Neural cell (in vitro differentiated cells): Measurements from ENCODE around the gene SHC1. TPM values are rescaled to one million over a fixed set of nuclear protein-coding genes. Genes with fewer than 3 reads are reported as not detected.

Experiments used
- H2AFZ ChIP-seq: fragments of 200-600, 300-800 bp; sonication (generic), shearing (Covaris generic); 2 replicates; pipeline ENCODE4 v1.6.0; 2014; ENCODE audit warnings: low read depth, mild to moderate bottlenecking, antibody characterized with exemption, low read length, moderate library complexity
- H3F3A ChIP-seq: fragments of 200-600 bp; shearing (Covaris generic); 2 replicates; pipeline ENCODE4 v1.6.1; 2016; ENCODE audit warnings: mild to moderate bottlenecking, moderate library complexity, mixed read lengths, antibody characterized with exemption, low read length; ENCODE audit not compliant: insufficient read depth, poor library complexity, severe bottlenecking
- H3K27ac ChIP-seq: fragments of 200-600, 300-800 bp; sonication (generic), shearing (Covaris generic); 2 replicates; pipeline ENCODE4 v1.5.1; 2014; ENCODE audit warnings: mild to moderate bottlenecking, low read length, moderate library complexity
- H3K27me3 ChIP-seq: fragments of 300-800, 200-600 bp; sonication (generic), shearing (Covaris generic); 2 replicates; pipeline ENCODE4 v1.6.0; 2014; ENCODE audit warnings: mild to moderate bottlenecking, low read depth, low read length, moderate library complexity; ENCODE audit not compliant: insufficient read depth
- H3K36me3 ChIP-seq: fragments of 300-800, 200-600 bp; sonication (generic), shearing (Covaris generic); 2 replicates; pipeline ENCODE4 v1.5.1; 2014; ENCODE audit warnings: mild to moderate bottlenecking, antibody characterized with exemption, low read length, moderate library complexity; ENCODE audit not compliant: insufficient read depth
- H3K4me2 ChIP-seq: fragments of 300-800, 200-600 bp; sonication (generic), shearing (Covaris generic); 2 replicates; pipeline ENCODE4 v1.6.0; 2014; ENCODE audit warnings: mild to moderate bottlenecking, low read length
- H3K4me3 ChIP-seq: fragments of 300-800, 200-600 bp; sonication (generic), shearing (Covaris generic); 2 replicates; pipeline ENCODE4 v1.5.1; 2014; ENCODE audit warnings: mild to moderate bottlenecking, low read length, moderate library complexity
- H3K79me2 ChIP-seq: fragments of 200-600 bp; shearing (Covaris generic); replicated peaks from 2 replicates; pipeline ENCODE4 v1.6.0; 2014; ENCODE audit warnings: mild to moderate bottlenecking, low read length, moderate library complexity; ENCODE audit not compliant: insufficient read depth
- H3K9ac ChIP-seq: fragments of 300-800, 200-600 bp; sonication (generic), shearing (Covaris generic); 2 replicates; pipeline ENCODE4 v1.6.1; 2016; ENCODE audit warnings: mild to moderate bottlenecking, low read length, mixed read lengths
- H3K9me2 ChIP-seq: fragments of 200-600 bp; shearing (Covaris generic); 2 replicates; pipeline ENCODE4 v1.6.1; 2016; ENCODE audit warnings: mild to moderate bottlenecking, low read length, mixed read lengths; ENCODE audit not compliant: insufficient read depth
- H3K9me3 ChIP-seq: fragments of 200-600, 300-800 bp; sonication (generic), shearing (Covaris generic); 2 replicates; pipeline ENCODE4 v1.6.1; 2016; ENCODE audit warnings: mild to moderate bottlenecking, mixed run types, low read length, moderate library complexity, mixed read lengths
- H4K20me1 ChIP-seq: fragments of 200-600 bp; shearing (Covaris generic); 2 replicates; pipeline ENCODE4 v1.6.1; 2016; ENCODE audit warnings: mild to moderate bottlenecking, mixed run types; ENCODE audit not compliant: insufficient read depth
- EP300 ChIP-seq: fragments of 450-650 bp; conservative IDR thresholded peaks from 2 replicates; pipeline ENCODE4 v1.6.1; 2014; ENCODE audit warnings: antibody characterized with exemption, mild to moderate bottlenecking, moderate library complexity; ENCODE audit not compliant: poor library complexity, severe bottlenecking
- EZH2 ChIP-seq: fragments of 200-600, 300-800 bp; shearing (Covaris generic), sonication (generic); IDR thresholded peaks from 2 replicates; pipeline ENCODE4 v1.6.1; 2014; ENCODE audit warnings: antibody characterized with exemption, low read length, borderline replicate concordance, mild to moderate bottlenecking; ENCODE audit not compliant: insufficient read depth, poor library complexity, severe bottlenecking
- POLR2AphosphoS5 ChIP-seq: IDR thresholded peaks from 2 replicates; pipeline ENCODE4 v1.6.1; 2012
- RAD21 ChIP-seq: fragments of 450-650 bp; conservative IDR thresholded peaks from 2 replicates; pipeline ENCODE4 v1.6.1; 2014; ENCODE audit warnings: antibody characterized with exemption, mild to moderate bottlenecking, moderate library complexity
- SMC3 ChIP-seq: fragments of 450-650 bp; conservative IDR thresholded peaks from 2 replicates; pipeline ENCODE4 v1.6.1; 2014; ENCODE audit warnings: antibody characterized with exemption, mild to moderate bottlenecking, moderate library complexity; ENCODE audit not compliant: poor library complexity
- TAF1 ChIP-seq: IDR thresholded peaks from 2 replicates; pipeline ENCODE4 v1.6.1; 2012; ENCODE audit warnings: low read depth
- polyA plus RNA-seq: library from polyadenylated mRNA; depleted of rRNA; stranded (reverse); fragments of >200 nt; gene quantifications from 2 replicates; pipeline ENCODE4 v1.2.3, GENCODE V29; 2014
- TF ChIP-seq, protein P1 (sequence below): IDR thresholded peaks from 2 replicates; pipeline ENCODE4 v1.6.1; 2012; ENCODE audit warnings: borderline replicate concordance
- TF ChIP-seq, protein P2 (sequence below): fragments of 450-650 bp; IDR thresholded peaks from 2 replicates; pipeline ENCODE4 v1.5.1; 2014; ENCODE audit warnings: antibody characterized with exemption, mild to moderate bottlenecking, moderate library complexity; ENCODE audit not compliant: poor library complexity, severe bottlenecking

The SHC1 gene
- polyA plus RNA-seq, 1 donor from 2014 or later, result 9.5 TPM

DNA sequence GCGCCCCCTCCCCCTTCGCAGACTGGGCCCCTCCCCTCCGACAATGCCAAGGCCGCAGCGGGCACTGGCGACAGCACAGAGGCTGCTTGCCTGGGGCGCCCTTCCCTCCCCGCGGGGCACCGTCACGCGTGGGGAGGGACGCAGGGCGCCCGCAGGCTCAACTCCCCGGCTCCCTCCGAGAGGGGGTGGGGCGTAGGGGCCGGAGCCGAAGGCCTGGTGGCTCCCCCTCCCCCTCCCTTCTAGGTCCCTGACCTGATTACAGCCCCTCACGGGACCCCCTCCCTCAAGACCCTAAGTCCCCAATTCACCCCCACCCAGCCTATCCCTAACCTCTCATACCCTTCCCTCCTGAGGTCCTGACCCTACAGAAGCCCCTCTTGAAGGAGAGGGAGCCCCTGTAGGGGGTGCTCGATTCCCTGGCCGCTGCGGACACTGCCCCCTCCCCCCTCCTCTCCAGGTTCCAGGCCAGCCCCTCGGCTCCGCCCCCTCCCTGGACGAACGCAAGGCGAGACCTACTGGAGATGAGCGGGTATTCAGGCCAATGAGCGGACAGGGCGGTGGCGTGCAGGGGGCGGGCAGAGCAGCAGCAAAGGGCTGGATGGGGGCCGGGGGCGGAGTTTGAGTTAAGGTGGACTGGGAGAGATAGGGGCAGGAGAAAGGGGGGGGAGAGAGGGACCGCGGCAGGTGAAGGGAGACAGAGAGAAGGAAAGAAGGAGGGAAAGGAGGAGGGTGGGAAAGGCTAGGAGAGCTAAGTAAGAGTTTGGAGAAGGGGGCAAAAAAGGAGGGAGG, 31.3 kb upstream of the SHC1 start:
- TF ChIP-seq POLR2AphosphoS5, result peak; percentile 34
- TF ChIP-seq, protein P1, sequence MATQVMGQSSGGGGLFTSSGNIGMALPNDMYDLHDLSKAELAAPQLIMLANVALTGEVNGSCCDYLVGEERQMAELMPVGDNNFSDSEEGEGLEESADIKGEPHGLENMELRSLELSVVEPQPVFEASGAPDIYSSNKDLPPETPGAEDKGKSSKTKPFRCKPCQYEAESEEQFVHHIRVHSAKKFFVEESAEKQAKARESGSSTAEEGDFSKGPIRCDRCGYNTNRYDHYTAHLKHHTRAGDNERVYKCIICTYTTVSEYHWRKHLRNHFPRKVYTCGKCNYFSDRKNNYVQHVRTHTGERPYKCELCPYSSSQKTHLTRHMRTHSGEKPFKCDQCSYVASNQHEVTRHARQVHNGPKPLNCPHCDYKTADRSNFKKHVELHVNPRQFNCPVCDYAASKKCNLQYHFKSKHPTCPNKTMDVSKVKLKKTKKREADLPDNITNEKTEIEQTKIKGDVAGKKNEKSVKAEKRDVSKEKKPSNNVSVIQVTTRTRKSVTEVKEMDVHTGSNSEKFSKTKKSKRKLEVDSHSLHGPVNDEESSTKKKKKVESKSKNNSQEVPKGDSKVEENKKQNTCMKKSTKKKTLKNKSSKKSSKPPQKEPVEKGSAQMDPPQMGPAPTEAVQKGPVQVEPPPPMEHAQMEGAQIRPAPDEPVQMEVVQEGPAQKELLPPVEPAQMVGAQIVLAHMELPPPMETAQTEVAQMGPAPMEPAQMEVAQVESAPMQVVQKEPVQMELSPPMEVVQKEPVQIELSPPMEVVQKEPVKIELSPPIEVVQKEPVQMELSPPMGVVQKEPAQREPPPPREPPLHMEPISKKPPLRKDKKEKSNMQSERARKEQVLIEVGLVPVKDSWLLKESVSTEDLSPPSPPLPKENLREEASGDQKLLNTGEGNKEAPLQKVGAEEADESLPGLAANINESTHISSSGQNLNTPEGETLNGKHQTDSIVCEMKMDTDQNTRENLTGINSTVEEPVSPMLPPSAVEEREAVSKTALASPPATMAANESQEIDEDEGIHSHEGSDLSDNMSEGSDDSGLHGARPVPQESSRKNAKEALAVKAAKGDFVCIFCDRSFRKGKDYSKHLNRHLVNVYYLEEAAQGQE, result no peak
- TF ChIP-seq EP300, result no peak
- TF ChIP-seq, protein P2, sequence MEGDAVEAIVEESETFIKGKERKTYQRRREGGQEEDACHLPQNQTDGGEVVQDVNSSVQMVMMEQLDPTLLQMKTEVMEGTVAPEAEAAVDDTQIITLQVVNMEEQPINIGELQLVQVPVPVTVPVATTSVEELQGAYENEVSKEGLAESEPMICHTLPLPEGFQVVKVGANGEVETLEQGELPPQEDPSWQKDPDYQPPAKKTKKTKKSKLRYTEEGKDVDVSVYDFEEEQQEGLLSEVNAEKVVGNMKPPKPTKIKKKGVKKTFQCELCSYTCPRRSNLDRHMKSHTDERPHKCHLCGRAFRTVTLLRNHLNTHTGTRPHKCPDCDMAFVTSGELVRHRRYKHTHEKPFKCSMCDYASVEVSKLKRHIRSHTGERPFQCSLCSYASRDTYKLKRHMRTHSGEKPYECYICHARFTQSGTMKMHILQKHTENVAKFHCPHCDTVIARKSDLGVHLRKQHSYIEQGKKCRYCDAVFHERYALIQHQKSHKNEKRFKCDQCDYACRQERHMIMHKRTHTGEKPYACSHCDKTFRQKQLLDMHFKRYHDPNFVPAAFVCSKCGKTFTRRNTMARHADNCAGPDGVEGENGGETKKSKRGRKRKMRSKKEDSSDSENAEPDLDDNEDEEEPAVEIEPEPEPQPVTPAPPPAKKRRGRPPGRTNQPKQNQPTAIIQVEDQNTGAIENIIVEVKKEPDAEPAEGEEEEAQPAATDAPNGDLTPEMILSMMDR, result peak; percentile 43
- TF ChIP-seq TAF1, result no peak
- TF ChIP-seq RAD21, result no peak
- H3K9ac ChIP-seq, result peak overlapping the region; percentile 66
- H2AFZ ChIP-seq, result peak overlapping the region; percentile 45
- no peaks in the 10 kb centered on the region for H4K20me1 ChIP-seq
- peak overlapping the region; percentile 47 for H3K27ac ChIP-seq
- peak overlapping the region; percentile 94 for H3K4me2 ChIP-seq
- peaks cover 3% of the 10 kb centered on the region for H3F3A ChIP-seq
- H3K36me3 ChIP-seq, result no peaks in the 10 kb centered on the region
- H3K79me2 ChIP-seq, result no peaks in the 10 kb centered on the region
- H3K9me2 ChIP-seq, result no peaks in the 10 kb centered on the region
- peak overlapping the region; percentile 79 for H3K4me3 ChIP-seq
- no peaks in the 10 kb centered on the region for H3K9me3 ChIP-seq
- H3K27me3 ChIP-seq, result peaks cover 9% of the 10 kb centered on the region

- Histone ChIP-seq H3K36me3 (no peaks in the 10 kb centered on the region), H2AFZ (peak overlapping the region; percentile 45), H3K27me3 (peaks cover 9% of the 10 kb centered on the region), H3K9ac (peak overlapping the region; percentile 66), H3K4me2 (peak overlapping the region; percentile 94), H3K9me3 (no peaks in the 10 kb centered on the region), H3K79me2 (no peaks in the 10 kb centered on the region), H4K20me1 (no peaks in the 10 kb centered on the region), H3F3A (peaks cover 3% of the 10 kb centered on the region), H3K4me3 (peak overlapping the region; percentile 79), H3K9me2 (no peaks in the 10 kb centered on the region), H3K27ac (peak overlapping the region; percentile 47)
- TF ChIP-seq EZH2 (no peak), EP300 (no peak), SMC3 (no peak)
- TF ChIP-seq, protein P2, result no peak
Observed at GRCh38 chr1:155001425-155001674, 30.8 kb upstream of the SHC1 start.
